SK-N-SH (cell line): Measurements from ENCODE around the gene RAD17. TPM values are rescaled to one million over a fixed set of nuclear protein-coding genes. Genes with fewer than 3 reads are reported as not detected.
"Not testable (repeated sequence)": the region's sequence is repeated elsewhere in the genome, so short reads cannot be mapped to it uniquely, and the experiment has no call there.

ENCODE experiments used
- CTCF ChIA-PET: fragments of 300-600, 350-600 bp; formaldehyde crosslinking; extraction: SDS; loops from one replicate; lab custom pipeline; 2021; lab: Yijun Ruan, JAX
- POLR2A ChIA-PET: fragments of 350-600 bp; sonication (Branson Sonifier 250); formaldehyde crosslinking; extraction: SDS; loops from one replicate; lab custom pipeline; 2020; ENCODE audit warnings: antibody characterized with exemption, inconsistent platforms; lab: Yijun Ruan, JAX
- DNase-seq: peaks from one replicate; pipeline ENCODE4 v3.0.0; 2012
- H2AFZ ChIP-seq: fragments of 200-600 bp; sonication (generic); 2 replicates; pipeline ENCODE4 v1.8.1; 2016; ENCODE audit warnings: antibody characterized with exemption, mild to moderate bottlenecking, low read depth
- H3F3A ChIP-seq: fragments of 200-600 bp; sonication (generic); replicated peaks from 2 replicates; pipeline ENCODE3; 2016; ENCODE audit warnings: antibody characterized with exemption, mild to moderate bottlenecking; ENCODE audit not compliant: insufficient read depth
- H3K27ac ChIP-seq, 2 experiments: fragments of 200-500 bp in 1 of 2; fragments of 200-600 bp in 1 of 2; sonication (Bioruptor generic) in 1 of 2; sonication (generic), shearing (Covaris generic) in 1 of 2; 2 replicates each; pipeline versions ENCODE4 v1.5.1 to v1.6.1; 2014 to 2016; ENCODE audit warnings: low read depth in 2 of 2, inconsistent platforms in 1 of 2, low read length in 1 of 2, mild to moderate bottlenecking in 1 of 2, mixed read lengths in 1 of 2
- H3K27me3 ChIP-seq: fragments of 200-600 bp; sonication (generic), shearing (Covaris generic); 2 replicates; pipeline ENCODE4 v1.6.1; 2016; ENCODE audit warnings: mixed run types; ENCODE audit not compliant: insufficient read depth
- H3K36me3 ChIP-seq, 2 experiments: fragments of 200-500 bp in 1 of 2; fragments of 200-600 bp in 1 of 2; sonication (Bioruptor generic) in 1 of 2; sonication (generic) in 1 of 2; replicated peaks in 1 of 2; 2 replicates each; pipeline versions ENCODE3 to v1.5.1; 2014 to 2016; ENCODE audit warnings: low read length in 1 of 2, mild to moderate bottlenecking in 1 of 2; ENCODE audit not compliant: insufficient read depth in 2 of 2, control insufficient read depth in 1 of 2
- H3K4me1 ChIP-seq, 2 experiments: fragments of 200-500 bp in 1 of 2; fragments of 200-600 bp in 1 of 2; sonication (Bioruptor generic) in 1 of 2; sonication (generic), shearing (Covaris generic) in 1 of 2; 2 replicates each; pipeline versions ENCODE4 v1.5.1 to v1.6.1; 2014 to 2016; ENCODE audit warnings: low read depth in 1 of 2, low read length in 1 of 2, mixed run types in 1 of 2; ENCODE audit not compliant: insufficient read depth in 2 of 2, control insufficient read depth in 1 of 2
- H3K4me2 ChIP-seq: fragments of 200-600 bp; sonication (generic), shearing (Covaris generic); 2 replicates; pipeline ENCODE4 v1.6.1; 2017; ENCODE audit warnings: mixed run types
- H3K4me3 ChIP-seq, 2 experiments: fragments of 200-500 bp in 1 of 2; fragments of 200-600 bp in 1 of 2; sonication (Bioruptor generic) in 1 of 2; sonication (generic), shearing (Covaris generic) in 1 of 2; 2 replicates each; pipeline versions ENCODE4 v1.5.1 to v1.8.1; 2014 to 2016; ENCODE audit warnings: low read depth in 2 of 2, inconsistent platforms in 1 of 2, low read length in 1 of 2, mild to moderate bottlenecking in 1 of 2, mixed read lengths in 1 of 2, moderate library complexity in 1 of 2
- H3K79me2 ChIP-seq: fragments of 200-600 bp; sonication (generic); 2 replicates; pipeline ENCODE4 v1.8.1; 2017; ENCODE audit warnings: mild to moderate bottlenecking; ENCODE audit not compliant: insufficient read depth
- H3K9ac ChIP-seq: fragments of 200-600 bp; sonication (generic); 2 replicates; pipeline ENCODE4 v1.6.1; 2017; ENCODE audit warnings: mixed run types
- H3K9me2 ChIP-seq: fragments of 200-600 bp; sonication (generic); 2 replicates; pipeline ENCODE4 v1.6.1; 2017; ENCODE audit warnings: mixed run types
- H3K9me3 ChIP-seq: fragments of 200-600 bp; sonication (generic); 2 replicates; pipeline ENCODE4 v1.6.1; 2017; ENCODE audit warnings: mixed run types, mild to moderate bottlenecking, moderate library complexity
- H4K20me1 ChIP-seq: fragments of 200-600 bp; sonication (generic); 2 replicates; pipeline ENCODE4 v1.6.1; 2017; ENCODE audit warnings: mild to moderate bottlenecking, mixed run types; ENCODE audit not compliant: insufficient read depth
- CHD2 ChIP-seq: fragments of 150-350 bp; IDR thresholded peaks from 2 replicates; pipeline ENCODE4 v1.6.1; 2018; ENCODE audit warnings: low read length; ENCODE audit not compliant: partially characterized antibody
- ELF1 ChIP-seq: IDR thresholded peaks from 2 replicates; pipeline ENCODE4 v1.4.0; 2012
- EZH2phosphoT487 ChIP-seq: fragments of 200-600 bp; sonication (generic); IDR thresholded peaks from 2 replicates; pipeline ENCODE4 v1.6.1; 2017; ENCODE audit warnings: low read depth, mixed run types, mild to moderate bottlenecking, antibody characterized with exemption, moderate library complexity, borderline replicate concordance
- FOXM1 ChIP-seq: IDR thresholded peaks from 2 replicates; pipeline ENCODE4 v1.4.0; 2012; ENCODE audit warnings: low read depth, mild to moderate bottlenecking
- GABPA ChIP-seq: IDR thresholded peaks from 2 replicates; pipeline ENCODE4 v1.4.0; 2012; ENCODE audit warnings: low read depth, mild to moderate bottlenecking
- GATA2 ChIP-seq: sonication (generic); formaldehyde crosslinking; IDR thresholded peaks from 2 replicates; pipeline ENCODE4 v1.5.0; 2020; ENCODE audit warnings: mild to moderate bottlenecking, missing genetic modification reagents
- JUND ChIP-seq: IDR thresholded peaks from 2 replicates; pipeline ENCODE4 v1.4.0; 2012
- MXI1 ChIP-seq: IDR thresholded peaks from 2 replicates; pipeline ENCODE4 v1.6.1; 2012; ENCODE audit warnings: mild to moderate bottlenecking, low read depth, low read length, improper control_type of control experiment
- NFIC ChIP-seq: IDR thresholded peaks from 2 replicates; pipeline ENCODE4 v1.4.0; 2012; ENCODE audit warnings: borderline replicate concordance
- NRF1 ChIP-seq: IDR thresholded peaks from 2 replicates; pipeline ENCODE4 v1.6.1; 2012; ENCODE audit warnings: low read depth, mild to moderate bottlenecking, low read length
- POLR2AphosphoS5 ChIP-seq: IDR thresholded peaks from 2 replicates; pipeline ENCODE4 v1.6.1; 2012; ENCODE audit warnings: low read depth, low read length
- RCOR1 ChIP-seq: fragments of 150-350 bp; IDR thresholded peaks from 2 replicates; pipeline ENCODE4 v1.6.1; 2017; ENCODE audit warnings: antibody characterized with exemption, low read length
- RFX5 ChIP-seq: IDR thresholded peaks from 2 replicates; pipeline ENCODE4 v1.6.1; 2012; ENCODE audit warnings: mild to moderate bottlenecking, improper control_type of control experiment, low read length
- RXRA ChIP-seq: IDR thresholded peaks from 2 replicates; pipeline ENCODE4 v1.4.0; 2012; ENCODE audit warnings: low read depth, mild to moderate bottlenecking, borderline replicate concordance
- SIN3A ChIP-seq: IDR thresholded peaks from 2 replicates; pipeline ENCODE4 v1.6.1; 2012; ENCODE audit warnings: low read depth, mild to moderate bottlenecking, low read length, moderate library complexity, borderline replicate concordance
- TAF1 ChIP-seq: IDR thresholded peaks from 2 replicates; pipeline ENCODE4 v1.6.1; 2012; ENCODE audit warnings: low read depth, mild to moderate bottlenecking, low read length, moderate library complexity, borderline replicate concordance
- TCF12 ChIP-seq: IDR thresholded peaks from 2 replicates; pipeline ENCODE4 v1.4.0; 2012
- TEAD4 ChIP-seq: IDR thresholded peaks from 2 replicates; pipeline ENCODE4 v1.4.0; 2012; ENCODE audit warnings: mild to moderate bottlenecking, borderline replicate concordance; ENCODE audit not compliant: insufficient read depth
- YY1 ChIP-seq: IDR thresholded peaks from 2 replicates; pipeline ENCODE4 v1.4.0; 2012; ENCODE audit warnings: low read depth, mild to moderate bottlenecking
- WGBS: methylation state at CpG from one replicate; pipeline ENCODE4 v1.1.6; 2017; ENCODE audit warnings: low lambda C conversion rate; 5-methylcytosine and 5-hydroxymethylcytosine counted together
- polyA plus RNA-seq, 3 experiments: library from polyadenylated mRNA; depleted of rRNA; stranded (reverse); fragments of >200 nt; gene quantifications; 2 replicates each; pipeline ENCODE4 v1.2.3, GENCODE V29; 2012
- TF ChIP-seq, protein P1 (sequence below): IDR thresholded peaks from 2 replicates; pipeline ENCODE4 v1.4.0; 2012; ENCODE audit warnings: low read depth
- TF ChIP-seq, protein P2 (sequence below): IDR thresholded peaks from 2 replicates; pipeline ENCODE4 v1.4.0; 2012; ENCODE audit warnings: low read depth, borderline replicate concordance
- TF ChIP-seq, protein P3 (sequence below): fragments of 150-350 bp; IDR thresholded peaks from 2 replicates; pipeline ENCODE4 v1.6.1; 2016; ENCODE audit warnings: mild to moderate bottlenecking, low read depth, low read length
- TF ChIP-seq, protein P4 (sequence below): IDR thresholded peaks from 2 replicates; pipeline ENCODE4; 2012

Gene RAD17
- polyA plus RNA-seq, 1 of the 3 experiments (the other 2 are of a cell fraction) = 16.9 TPM

DNA sequence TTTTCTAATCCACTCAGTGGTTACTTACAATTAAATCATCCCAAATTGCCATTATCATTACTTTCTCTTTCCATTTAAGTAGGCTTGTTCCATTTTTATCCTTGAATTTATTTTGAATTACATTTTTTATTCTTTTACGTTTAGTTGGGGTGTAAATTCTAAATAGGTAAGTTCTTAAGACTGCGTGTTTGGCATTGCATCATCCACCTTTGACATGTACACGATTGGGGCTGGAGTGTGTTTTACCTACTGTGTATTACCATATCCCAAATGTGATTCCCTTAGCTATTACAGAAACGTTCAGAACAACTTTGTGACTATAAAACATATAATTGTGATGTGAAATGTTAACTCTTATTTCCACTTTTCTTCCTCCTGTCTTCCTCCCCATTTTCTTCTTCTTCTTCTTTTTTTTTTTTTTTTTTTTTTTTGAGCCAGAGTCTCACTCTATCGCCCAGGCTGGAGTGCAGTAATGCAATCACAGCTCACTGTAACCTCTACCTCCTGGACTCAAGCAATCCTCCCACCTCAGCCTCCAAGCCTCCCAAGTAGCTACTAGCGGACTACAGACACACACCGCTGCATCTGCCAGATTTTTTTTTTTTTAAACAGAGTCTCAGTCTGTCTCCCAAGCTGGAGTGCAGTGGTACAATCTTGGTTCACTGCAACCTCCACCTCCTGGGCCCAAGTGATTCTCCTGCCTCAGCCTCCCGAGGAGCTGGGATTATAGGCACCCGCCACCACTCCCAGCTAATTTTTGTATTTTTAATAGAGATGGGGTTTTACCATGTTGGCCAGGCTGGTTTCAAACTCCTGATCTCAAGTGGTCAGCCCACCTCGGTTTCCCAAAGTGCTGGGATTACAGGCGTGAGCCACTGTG is 62.0 kb downstream of the RAD17 start:
- WGBS = 88% methylated on average over 11 of the region's 11 CpGs
- Histone ChIP-seq H3F3A (no peaks in the 10 kb centered on the region), H3K79me2 (no peaks in the 10 kb centered on the region), H3K9ac (no peak overlapping the region), H2AFZ (no peak overlapping the region), H3K27me3 (no peaks in the 10 kb centered on the region), H4K20me1 (no peaks in the 10 kb centered on the region), H3K9me2 (no peaks in the 10 kb centered on the region), H3K4me1 (no peaks in the 10 kb centered on the region), H3K36me3 (no peaks in the 10 kb centered on the region), H3K4me2 (no peak overlapping the region), H3K4me3 (no peak overlapping the region), H3K9me3 (no peaks in the 10 kb centered on the region), H3K27ac (no peak overlapping the region)
- CTCF ChIA-PET = interaction anchor here (0.6 kb wide), 1 partner anchor 10 kb away, joined by 3 read pairs; no protein-coding TSS in a partner anchor
- POLR2A ChIA-PET = no interaction called here
- no peak for TF ChIP-seq GATA2
- no peak for TF ChIP-seq JUND
- TF ChIP-seq EZH2phosphoT487 = no peak
- no peak for TF ChIP-seq YY1
- no peak for DNase-seq

- POLR2A ChIA-PET = no interaction called here
- CTCF ChIA-PET = interaction anchor here (0.6 to 1.3 kb wide), 2 partner anchors 9 to 11 kb away, joined by 3 read pairs; no protein-coding TSS in a partner anchor
These were observed 63.0 kb downstream of the RAD17 start for GRCh38 chr5:69432412-69433206.

DNA sequence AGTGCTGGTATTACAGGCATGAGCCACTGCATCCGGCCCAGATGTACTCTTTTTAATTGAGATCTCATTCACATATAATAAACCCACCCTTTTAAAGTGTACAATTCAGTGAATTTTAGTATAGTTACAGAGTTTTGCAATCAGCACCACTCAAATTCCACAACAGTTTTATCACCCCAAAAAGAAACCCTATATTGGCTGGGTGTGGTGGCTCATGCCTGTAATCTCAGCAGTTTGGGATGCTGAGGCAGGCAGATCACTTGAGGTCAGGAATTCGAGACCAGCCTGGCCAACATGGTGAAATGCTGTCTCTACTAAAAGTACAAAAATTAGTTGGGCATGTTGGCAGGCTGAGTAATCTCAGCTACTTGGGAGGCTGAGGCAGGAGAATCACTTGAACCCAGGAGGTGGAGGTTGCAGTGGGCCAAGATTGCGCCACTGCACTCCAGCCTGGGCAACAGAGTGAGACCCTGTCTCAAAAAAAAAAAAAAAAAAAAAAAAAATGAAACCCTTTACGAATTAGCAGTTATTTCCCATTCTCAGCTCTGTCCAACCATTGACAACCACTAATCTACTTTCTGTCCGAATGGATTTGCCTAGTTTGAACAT is 65.8 kb downstream of the RAD17 start:
- DNase-seq, H3F3A ChIP-seq, H4K20me1 ChIP-seq, H3K4me3 ChIP-seq, H2AFZ ChIP-seq, H3K27ac ChIP-seq, H3K9me3 ChIP-seq, H3K79me2 ChIP-seq, H3K9ac ChIP-seq, POLR2A ChIA-PET, H3K4me1 ChIP-seq, H3K27me3 ChIP-seq, H3K9me2 ChIP-seq, CTCF ChIA-PET, H3K36me3 ChIP-seq, H3K4me2 ChIP-seq: not testable (repeated sequence)
- 83% methylated on average over 5 of the region's 5 CpGs for WGBS

More at GRCh38 chr5:69432412-69433206, 63.0 kb downstream of the RAD17 start:
- Histone ChIP-seq H3K36me3 (no peaks in the 10 kb centered on the region), H3K9ac (no peak overlapping the region), H3K9me2 (no peaks in the 10 kb centered on the region), H3K4me2 (no peak overlapping the region), H3K4me1 (no peaks in the 10 kb centered on the region), H2AFZ (no peak overlapping the region), H3K4me3 (no peak overlapping the region), H3F3A (no peaks in the 10 kb centered on the region), H3K27ac (no peak overlapping the region), H4K20me1 (no peaks in the 10 kb centered on the region), H3K27me3 (no peaks in the 10 kb centered on the region), H3K79me2 (no peaks in the 10 kb centered on the region), H3K9me3 (no peaks in the 10 kb centered on the region)
- TF ChIP-seq TEAD4 (no peak), RXRA (no peak), CHD2 (no peak), RCOR1 (no peak), EZH2phosphoT487 (no peak), TCF12 (no peak), TAF1 (no peak), NRF1 (no peak), ELF1 (no peak), NFIC (no peak), SIN3A (no peak), MXI1 (no peak), FOXM1 (no peak), RFX5 (no peak), GABPA (no peak), POLR2AphosphoS5 (no peak)
- TF ChIP-seq, protein P1, sequence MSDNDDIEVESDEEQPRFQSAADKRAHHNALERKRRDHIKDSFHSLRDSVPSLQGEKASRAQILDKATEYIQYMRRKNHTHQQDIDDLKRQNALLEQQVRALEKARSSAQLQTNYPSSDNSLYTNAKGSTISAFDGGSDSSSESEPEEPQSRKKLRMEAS = no peak
- TF ChIP-seq, protein P2, sequence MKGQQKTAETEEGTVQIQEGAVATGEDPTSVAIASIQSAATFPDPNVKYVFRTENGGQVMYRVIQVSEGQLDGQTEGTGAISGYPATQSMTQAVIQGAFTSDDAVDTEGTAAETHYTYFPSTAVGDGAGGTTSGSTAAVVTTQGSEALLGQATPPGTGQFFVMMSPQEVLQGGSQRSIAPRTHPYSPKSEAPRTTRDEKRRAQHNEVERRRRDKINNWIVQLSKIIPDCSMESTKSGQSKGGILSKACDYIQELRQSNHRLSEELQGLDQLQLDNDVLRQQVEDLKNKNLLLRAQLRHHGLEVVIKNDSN = no peak
- TF ChIP-seq, protein P3, sequence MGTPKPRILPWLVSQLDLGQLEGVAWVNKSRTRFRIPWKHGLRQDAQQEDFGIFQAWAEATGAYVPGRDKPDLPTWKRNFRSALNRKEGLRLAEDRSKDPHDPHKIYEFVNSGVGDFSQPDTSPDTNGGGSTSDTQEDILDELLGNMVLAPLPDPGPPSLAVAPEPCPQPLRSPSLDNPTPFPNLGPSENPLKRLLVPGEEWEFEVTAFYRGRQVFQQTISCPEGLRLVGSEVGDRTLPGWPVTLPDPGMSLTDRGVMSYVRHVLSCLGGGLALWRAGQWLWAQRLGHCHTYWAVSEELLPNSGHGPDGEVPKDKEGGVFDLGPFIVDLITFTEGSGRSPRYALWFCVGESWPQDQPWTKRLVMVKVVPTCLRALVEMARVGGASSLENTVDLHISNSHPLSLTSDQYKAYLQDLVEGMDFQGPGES = no peak
- TF ChIP-seq, protein P4, sequence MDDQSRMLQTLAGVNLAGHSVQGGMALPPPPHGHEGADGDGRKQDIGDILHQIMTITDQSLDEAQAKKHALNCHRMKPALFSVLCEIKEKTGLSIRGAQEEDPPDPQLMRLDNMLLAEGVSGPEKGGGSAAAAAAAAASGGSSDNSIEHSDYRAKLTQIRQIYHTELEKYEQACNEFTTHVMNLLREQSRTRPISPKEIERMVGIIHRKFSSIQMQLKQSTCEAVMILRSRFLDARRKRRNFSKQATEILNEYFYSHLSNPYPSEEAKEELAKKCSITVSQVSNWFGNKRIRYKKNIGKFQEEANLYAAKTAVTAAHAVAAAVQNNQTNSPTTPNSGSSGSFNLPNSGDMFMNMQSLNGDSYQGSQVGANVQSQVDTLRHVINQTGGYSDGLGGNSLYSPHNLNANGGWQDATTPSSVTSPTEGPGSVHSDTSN = no peak
- DNase-seq = no peak
- WGBS = 96% methylated on average over 8 of the region's 8 CpGs
